DMS 273 (cell line): Measurements from ENCODE around the gene OR8J3.
A peak's percentile ranks its signal among the peaks of the same experiment; 100 is the strongest.
"Not testable (repeated sequence)": the region's sequence is repeated elsewhere in the genome, so short reads cannot be mapped to it uniquely, and the experiment has no call there.

Source experiments
- DNase-seq: peaks from one replicate; lab custom pipeline; 2025; ENCODE audit not compliant: unreplicated experiment; lab: John Stamatoyannopoulos, UW

OR8J3 gene

GRCh38 chr11:56140151-56140661 lies at the start of gene OR8J3:
Gene OR8J3 (minus strand): TSS chr11:56140201. CDS start chr11:56137718, 2,483 bp downstream.
- no peak for DNase-seq

GRCh38 chr11:56188602-56189001 lies 48.6 kb upstream of the OR8J3 start:
- DNase-seq, result no peak

GRCh38 chr11:56183459-56183858 lies 43.5 kb upstream of the OR8J3 start:
- DNase-seq, result no peak

GRCh38 chr11:56176318-56176717 lies 36.3 kb upstream of the OR8J3 start, which contains the start of gene OR5J2:
Gene OR5J2 (plus strand): TSS chr11:56176618. CDS start chr11:56176618, 0 bp downstream.
- DNase-seq, result no peak

- no peak for DNase-seq
Observed at GRCh38 chr11:56172256-56172830, 32.3 kb upstream of the OR8J3 start.

- no peak for DNase-seq
Observed at GRCh38 chr11:56163804-56164203, 23.8 kb upstream of the OR8J3 start.

GRCh38 chr11:56160217-56160616 lies 20.2 kb upstream of the OR8J3 start, which contains the start of gene OR8K5:
Gene OR8K5 (minus strand): TSS chr11:56160317. CDS start chr11:56160317, 0 bp downstream.
- no peak for DNase-seq

GRCh38 chr11:56152333-56152732 lies 12.3 kb upstream of the OR8J3 start:
- DNase-seq, result no peak

- no peak for DNase-seq
Observed at GRCh38 chr11:56151376-56151775, 11.4 kb upstream of the OR8J3 start.

- DNase-seq, result not testable (repeated sequence)
Observed at GRCh38 chr11:56143681-56144080, 3.7 kb upstream of the OR8J3 start.

GRCh38 chr11:56122073-56122472 lies 17.9 kb downstream of the OR8J3 start, which contains the start of gene OR8H3:
Gene OR8H3 (plus strand): TSS chr11:56122373. CDS start chr11:56122373, 0 bp downstream.
- DNase-seq, result no peak

GRCh38 chr11:56103210-56103737 lies 36.7 kb downstream of the OR8J3 start, which contains the start of gene OR8H2:
Gene OR8H2 (plus strand): TSS chr11:56103687. CDS start chr11:56105043, 1,356 bp downstream.
- DNase-seq, result no peak

- DNase-seq, result no peak
Observed at GRCh38 chr11:56093008-56093407, 47.0 kb downstream of the OR8J3 start, which contains the start of gene OR8I2. Gene OR8I2 (plus strand): TSS chr11:56093308. CDS start chr11:56093308, 0 bp downstream.

GRCh38 chr11:56089697-56090096 lies 50.3 kb downstream of the OR8J3 start:
- DNase-seq, result peak; percentile 0
